Thyroid gland (tissue), 4 donors: Measurements from ENCODE around the gene DPYD.

Experiments
- POLR2A ChIP-seq, 2 donors: fragments of 450-650 bp; IDR thresholded peaks; one replicate each; pipeline ENCODE4 v1.6.1; 2017; ENCODE audit warnings: antibody characterized with exemption in 2 of 2, mild to moderate bottlenecking in 2 of 2, moderate library complexity in 1 of 2
- TF ChIP-seq, protein P1 (sequence below), 6 experiments: fragments of 200-600 bp in 3 of 6; fragments of 450-650 bp in 3 of 6; sonication (generic) in 3 of 6; IDR thresholded peaks; one replicate each; pipeline ENCODE4 v1.5.1; 2016 to 2019; ENCODE audit warnings: antibody characterized with exemption in 6 of 6, mild to moderate bottlenecking in 2 of 6, inconsistent platforms in 1 of 6, moderate library complexity in 1 of 6

DNA sequence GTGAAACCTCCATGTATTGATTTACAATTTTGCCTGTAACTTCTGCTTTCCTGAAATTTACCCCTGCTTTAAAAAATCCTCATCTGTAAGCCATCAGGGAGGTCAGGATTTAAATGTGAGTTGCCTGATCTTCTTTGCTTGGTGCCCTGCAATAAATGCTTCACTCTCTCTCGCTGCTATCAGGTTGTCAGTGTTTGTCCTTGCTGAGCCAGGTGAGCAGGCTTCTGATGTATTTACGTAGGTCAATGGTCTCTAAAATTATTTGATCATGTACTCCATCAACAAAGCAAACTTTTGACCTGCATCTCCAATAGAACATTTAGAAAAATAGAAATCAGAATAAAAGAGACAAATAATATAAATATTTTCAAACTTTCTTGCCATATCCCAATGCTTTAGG, 453.4 kb downstream of the DPYD start:
- TF ChIP-seq POLR2A (IDR thresholded peaks at IDR 0.05), result no peak
- TF ChIP-seq, protein P1, sequence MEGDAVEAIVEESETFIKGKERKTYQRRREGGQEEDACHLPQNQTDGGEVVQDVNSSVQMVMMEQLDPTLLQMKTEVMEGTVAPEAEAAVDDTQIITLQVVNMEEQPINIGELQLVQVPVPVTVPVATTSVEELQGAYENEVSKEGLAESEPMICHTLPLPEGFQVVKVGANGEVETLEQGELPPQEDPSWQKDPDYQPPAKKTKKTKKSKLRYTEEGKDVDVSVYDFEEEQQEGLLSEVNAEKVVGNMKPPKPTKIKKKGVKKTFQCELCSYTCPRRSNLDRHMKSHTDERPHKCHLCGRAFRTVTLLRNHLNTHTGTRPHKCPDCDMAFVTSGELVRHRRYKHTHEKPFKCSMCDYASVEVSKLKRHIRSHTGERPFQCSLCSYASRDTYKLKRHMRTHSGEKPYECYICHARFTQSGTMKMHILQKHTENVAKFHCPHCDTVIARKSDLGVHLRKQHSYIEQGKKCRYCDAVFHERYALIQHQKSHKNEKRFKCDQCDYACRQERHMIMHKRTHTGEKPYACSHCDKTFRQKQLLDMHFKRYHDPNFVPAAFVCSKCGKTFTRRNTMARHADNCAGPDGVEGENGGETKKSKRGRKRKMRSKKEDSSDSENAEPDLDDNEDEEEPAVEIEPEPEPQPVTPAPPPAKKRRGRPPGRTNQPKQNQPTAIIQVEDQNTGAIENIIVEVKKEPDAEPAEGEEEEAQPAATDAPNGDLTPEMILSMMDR (IDR thresholded peaks at IDR 0.05), result no peak
